HTR-8/SVneo (cell line): ENCODE data around the gene MYO5B.
"Not testable (repeated sequence)": the region's sequence is repeated elsewhere in the genome, so short reads cannot be mapped to it uniquely, and the experiment has no call there.

Experiments
- DNase-seq: peaks from one replicate; pipeline ENCODE4 v3.0.0; 2011; ENCODE audit warnings: low spot score, mixed read lengths; ENCODE audit not compliant: insufficient read length
- FAIRE-seq: peaks from 2 replicates; lab custom pipeline; 2011; peaks lifted over from hg19 to GRCh38; lab: Jason Lieb, UNC

The MYO5B gene

DNA sequence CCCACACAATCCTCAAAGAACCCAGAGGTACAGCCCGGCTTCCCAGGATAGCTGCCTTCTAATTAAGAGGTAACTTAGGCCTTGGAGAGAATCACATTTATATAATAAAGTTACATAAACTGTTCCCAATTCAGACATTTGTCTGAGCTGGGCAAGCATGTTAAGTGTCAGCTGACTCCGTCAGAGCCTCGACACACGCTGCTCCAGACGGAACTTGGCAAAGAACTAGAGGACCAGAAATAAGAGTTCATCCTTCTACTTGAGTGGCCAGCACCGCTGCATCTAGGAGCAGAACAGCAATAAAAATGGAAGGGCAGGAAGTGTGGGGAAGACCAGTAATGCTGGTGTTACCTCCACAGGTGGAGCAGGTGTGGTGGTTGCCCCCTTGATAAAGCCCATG is 80.5 kb downstream of the MYO5B start:
- DNase-seq = no peak
- FAIRE-seq = no peak

DNA sequence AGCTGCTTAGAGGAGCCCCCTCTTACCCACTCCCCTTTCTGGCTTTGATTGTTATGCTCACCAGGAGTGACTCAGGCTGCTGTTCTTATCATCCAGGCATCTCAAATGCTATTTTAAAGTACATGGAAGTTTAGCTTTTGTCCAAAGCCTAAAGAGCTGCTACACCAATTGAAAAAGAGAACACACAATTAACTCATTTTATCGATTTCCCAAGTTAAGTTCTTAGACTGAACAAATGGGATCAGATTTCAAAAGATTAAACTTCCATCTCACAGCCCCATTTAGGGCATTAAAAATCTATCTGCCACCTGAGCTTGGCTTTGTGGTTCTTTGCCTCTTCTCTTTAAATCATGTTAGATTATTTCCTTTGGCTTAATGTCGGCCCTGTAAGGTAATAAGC is 81.2 kb downstream of the MYO5B start:
- FAIRE-seq (no peak), DNase-seq (no peak)

DNA sequence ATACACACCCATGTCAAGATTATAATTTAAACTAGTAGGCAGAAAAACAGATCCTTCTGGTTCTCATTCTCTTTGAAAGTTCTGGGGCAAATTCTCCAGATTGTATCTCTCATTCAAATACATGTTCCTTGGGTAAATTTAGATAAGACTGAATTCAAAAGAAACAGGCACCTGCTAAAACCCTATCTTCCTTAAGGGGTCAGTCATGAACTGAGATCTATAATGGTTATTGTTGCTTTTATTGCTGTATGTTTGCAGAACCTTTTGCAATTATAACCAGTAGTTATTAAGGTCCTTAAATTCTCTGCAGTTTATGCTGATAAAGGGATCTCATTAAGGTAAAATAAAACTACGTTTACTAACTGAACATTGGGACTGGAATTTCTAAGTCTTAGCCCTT is 83.5 kb downstream of the MYO5B start:
- no peak for DNase-seq
- no peak for FAIRE-seq

DNA sequence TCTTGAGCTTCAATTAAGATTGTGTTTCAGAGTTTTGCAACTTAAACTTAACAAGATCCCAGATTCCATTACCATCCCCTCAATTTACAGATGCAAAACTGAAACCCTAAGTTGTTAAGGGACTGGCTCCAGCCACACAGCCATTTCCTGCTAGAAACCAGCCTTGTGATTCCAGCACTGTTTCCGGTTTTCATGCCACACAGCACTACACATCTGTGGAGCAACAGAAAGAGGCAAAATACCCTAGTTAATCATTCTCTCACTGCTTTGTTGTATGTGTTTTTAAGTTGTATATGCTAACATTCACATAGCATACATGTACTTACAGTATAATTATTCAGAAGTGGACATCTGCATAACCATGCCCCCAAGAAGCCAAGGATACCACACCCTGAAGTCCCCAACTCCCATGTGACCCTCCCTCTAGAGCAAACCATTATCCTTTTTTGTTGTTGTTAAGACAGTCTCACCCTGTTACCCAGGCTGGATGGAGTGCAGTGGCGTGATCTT is 87.4 kb downstream of the MYO5B start:
- no peak for DNase-seq
- FAIRE-seq = no peak

DNA sequence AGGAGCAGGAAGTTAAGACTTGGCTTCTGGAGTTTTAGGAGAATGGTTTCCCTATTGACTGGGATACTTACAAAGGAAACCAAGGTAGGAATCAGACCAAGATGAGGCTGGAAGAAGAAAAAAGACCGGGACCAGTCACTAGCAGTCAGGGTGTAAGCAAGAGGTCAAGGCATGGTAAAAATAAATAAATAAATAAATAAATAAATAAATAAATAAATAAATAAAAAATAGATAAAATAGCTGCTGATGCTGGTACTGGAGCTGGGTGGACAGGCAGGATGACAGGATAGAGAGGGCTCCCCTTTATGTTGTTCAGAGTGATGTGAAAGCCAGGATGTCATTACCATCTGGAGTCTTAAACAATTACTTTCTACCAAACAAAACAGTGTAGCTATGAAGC is 89.9 kb downstream of the MYO5B start:
- FAIRE-seq = no peak

DNA sequence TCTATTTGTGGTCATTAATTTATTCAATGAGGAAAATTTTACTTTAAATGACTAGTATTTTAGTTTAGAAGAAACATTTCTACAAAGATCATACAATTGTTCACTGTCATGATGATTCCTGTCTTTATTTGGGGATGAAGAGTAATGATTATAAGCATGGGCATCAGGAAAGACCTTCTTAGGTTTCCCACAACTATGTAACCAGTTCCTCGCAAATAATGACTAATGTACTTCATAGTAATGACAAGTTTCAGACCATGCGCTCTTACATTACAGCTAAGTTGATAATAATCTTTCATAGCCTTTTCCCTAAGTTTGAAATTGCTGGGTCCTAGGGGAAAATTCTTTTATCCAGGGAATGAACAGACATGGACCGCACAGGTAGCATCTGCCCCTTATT is 90.5 kb downstream of the MYO5B start:
- FAIRE-seq = no peak

More for the DNA sequence above, 89.9 kb downstream of the MYO5B start:
- DNase-seq = no peak

DNA sequence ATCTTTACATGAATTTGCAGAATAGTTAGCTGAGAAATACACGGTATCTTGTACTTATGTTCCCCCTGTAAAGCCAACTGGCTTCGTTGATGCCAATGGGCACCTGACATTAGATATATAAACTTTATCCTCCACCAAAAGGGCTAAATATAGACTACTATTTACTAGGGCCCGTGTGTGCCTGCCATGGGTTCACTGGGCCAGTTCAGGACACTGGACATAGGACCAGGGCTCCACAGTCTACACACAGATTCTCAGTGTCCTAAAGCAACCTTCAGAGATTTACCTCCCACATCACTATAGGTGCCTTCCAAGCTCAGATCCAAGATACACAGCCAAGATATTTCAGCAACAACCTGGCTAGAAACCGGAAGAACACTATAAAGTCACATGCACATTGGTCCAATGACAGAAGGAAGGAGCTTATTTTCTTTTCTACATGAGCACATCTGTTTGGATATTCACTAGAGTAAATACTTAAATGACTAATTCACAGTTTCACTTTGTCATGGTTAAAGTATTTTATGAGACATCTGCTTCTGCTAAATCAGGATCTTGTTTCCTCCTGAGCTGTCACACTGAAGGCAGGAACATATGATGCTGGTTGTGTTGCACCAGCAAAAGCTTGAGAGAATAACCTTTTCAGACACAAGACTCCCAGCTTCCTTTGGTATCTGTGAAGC is 95.1 kb downstream of the MYO5B start:
- FAIRE-seq = no peak

More for the DNA sequence above, 90.5 kb downstream of the MYO5B start:
- no peak for DNase-seq

DNA sequence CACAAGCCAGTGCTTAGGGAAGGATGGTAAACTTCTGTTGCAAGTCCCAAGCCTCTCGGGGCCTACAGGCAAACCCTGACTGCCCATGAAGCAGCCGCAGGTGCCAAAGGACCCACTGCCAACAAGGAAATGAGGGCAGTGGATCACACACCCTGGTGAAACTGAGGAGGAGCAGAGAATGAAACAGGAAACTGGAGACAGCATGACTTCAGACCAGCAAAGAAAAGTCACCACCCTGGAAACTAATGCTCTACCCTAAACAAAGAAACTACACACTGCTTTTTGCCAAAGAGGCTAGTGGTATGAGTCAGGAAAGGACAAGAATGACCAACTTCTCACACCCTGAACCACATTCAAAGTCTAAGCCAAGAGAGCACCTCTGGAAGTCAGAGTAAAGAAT is 97.2 kb downstream of the MYO5B start:
- FAIRE-seq (no peak), DNase-seq (no peak)

More for the DNA sequence above, 95.1 kb downstream of the MYO5B start:
- DNase-seq = no peak

DNA sequence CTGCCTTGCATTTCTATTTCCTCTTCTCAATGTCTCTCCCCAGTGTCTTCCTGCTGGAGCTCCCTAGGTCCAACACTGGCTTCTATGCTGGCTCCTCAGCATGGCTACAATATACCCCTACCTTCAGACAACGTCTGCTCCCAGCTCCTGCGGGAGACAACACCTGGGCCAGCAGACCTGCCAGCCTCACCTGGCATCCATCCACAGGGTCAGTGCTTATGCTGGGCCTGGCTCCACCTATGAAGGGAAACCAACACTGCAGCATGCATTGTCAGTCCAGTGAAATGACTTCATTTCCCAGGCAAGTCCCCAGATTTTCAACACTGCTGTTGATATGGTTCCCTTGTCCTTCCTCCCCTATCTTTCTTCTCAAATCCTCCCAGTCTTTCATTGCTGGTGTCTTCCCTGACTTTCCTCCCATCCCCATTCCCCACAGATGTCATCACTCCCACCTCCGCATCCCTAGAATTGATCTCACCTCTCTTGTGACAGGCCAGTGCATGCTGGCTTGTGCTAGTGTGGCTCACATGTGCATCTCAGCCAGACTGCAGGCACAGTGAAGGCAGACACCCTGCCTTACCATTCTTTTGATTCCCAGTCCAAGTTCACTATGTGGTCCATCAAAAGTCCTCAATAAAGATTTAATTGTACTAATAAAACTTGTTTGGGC is 98.0 kb downstream of the MYO5B start:
- DNase-seq (no peak), FAIRE-seq (no peak)

DNA sequence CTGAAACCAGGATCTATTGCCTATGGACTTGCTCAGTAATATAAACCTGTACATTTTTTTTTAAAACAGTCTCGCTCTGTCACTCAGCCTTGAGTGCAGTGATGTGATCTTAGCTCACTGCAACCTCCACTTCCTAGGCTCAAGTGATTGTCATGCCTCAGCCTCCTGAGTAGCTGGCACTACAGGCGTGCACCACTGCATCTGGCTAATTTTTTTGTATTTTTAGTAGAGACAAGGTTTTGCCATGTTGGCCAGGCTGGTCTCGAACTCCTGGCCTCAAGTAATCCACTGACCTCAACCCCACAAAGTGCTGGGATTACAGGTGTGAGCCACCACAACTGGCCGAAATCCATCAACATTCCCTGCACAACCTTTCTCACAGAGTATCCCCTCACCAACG is 100.2 kb downstream of the MYO5B start:
- FAIRE-seq = not testable (repeated sequence)

DNA sequence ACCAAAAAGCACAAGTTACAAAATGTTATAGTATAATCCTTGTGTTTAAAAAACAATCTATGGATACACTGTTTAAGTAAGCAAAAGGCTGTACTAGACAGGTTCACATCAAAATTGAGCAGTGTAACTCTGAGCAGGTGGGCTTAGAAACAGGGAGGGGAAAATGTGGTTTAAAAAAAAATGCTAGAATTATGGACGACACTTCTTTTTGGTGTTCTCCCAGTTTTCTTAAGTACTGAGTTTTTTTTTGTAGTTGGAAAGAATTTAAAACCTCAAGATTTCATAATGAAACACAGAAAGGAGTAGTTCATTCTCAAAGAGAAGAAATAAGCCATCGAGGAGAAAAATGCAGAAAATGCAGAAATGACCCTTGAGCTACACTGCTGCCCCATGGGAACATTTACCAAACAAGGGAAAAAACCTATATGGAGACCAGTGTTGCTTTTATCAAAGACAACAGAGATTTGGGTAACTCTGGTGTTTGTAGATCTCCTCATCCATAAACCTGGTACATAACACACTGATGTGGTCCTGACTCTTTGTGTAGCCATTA is 100.7 kb downstream of the MYO5B start:
- FAIRE-seq = no peak
- no peak for DNase-seq

More for the DNA sequence above, 100.2 kb downstream of the MYO5B start:
- DNase-seq = not testable (repeated sequence)

DNA sequence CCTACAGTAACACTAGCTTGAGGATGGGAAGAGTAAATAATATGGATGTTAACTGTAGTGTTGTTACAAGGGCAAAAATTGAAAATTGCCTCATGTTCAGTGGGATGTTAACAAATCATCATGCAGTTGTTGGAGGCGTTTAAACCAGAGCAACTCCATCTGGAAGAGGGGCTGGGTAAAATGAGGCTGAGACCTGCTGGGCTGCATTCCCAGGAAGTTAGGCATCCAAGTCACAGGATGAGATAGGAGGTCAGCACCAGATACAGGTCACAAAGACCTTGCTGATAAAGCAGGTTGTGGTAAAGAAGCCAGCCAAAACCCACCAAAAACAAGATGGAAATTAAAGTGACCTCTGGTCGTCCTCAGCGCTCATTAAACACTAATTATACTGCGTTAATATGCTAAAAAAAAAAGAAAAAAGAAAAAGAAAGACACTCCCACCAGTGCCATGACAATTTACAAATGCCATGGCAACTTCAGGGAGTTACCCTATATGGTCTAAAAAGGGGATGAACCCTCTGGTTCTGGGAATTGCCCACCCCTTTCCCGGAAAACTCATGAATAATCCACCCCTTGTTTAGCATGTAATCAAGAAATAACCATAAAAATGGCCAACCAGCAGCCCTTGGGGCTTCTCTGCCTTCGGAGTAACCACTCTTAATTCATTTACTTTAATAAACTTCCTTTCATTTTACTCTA is 101.4 kb downstream of the MYO5B start:
- FAIRE-seq (no peak), DNase-seq (no peak)

DNA sequence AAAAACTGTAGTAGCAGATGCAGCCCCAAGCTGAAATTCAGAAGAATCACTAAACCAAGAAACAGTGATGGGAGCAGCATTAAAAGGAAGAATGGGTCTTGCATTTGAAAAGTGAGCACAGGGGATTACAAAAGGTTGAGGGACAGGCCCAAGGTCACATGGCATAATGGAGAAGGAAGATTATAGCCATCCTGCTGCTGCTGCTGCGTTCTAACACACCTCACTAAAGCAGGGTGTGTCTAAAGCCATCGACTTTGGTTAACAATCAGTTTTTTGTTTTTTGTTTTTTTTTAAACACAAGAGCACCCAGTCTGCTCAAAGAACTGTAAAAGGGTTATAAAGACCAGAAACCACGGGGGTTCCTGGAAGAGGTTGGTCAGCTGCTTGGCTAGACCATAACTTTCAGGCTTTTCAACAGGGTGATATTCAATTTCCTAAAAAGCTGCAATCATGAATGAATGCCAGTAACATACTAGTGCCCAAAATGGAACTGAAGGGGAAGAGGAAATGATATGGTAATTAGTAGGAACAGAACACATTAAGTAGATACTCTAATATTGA is 102.6 kb downstream of the MYO5B start:
- DNase-seq (no peak), FAIRE-seq (no peak)

DNA sequence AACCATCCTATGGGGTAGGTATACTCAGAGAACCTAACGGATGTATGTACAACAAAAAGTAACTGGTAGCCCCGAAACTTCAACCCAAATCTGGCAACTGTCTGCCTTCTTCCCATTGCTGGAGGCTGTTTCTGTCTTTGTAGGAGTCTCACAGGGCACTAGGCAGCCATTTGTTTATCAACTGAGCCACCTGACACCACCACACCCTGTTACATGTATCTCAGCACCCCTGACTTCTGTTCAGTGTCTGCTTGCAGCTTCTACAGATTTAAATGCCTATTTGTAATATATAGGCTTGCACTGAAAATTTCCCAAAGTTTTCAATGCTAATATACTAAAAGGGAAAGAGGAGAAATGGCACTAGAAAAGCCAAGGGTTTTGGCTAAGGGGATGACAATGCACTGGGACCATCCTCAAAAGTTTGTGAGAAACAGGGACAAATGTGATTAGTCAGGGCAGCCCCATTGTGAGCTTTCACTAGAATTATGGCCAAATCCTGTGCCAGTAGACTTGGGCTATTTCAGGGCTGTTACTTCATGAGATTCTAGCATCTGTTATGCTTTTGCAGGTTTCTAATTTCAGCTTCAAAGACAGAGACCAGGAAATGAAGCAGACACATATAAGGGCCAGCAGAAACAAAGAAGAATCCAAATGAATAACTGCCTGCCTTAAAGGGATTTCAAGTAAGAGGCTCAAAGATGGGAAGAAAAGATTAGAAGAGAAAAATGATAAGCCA is 103.3 kb downstream of the MYO5B start:
- DNase-seq = no peak
- FAIRE-seq = no peak

DNA sequence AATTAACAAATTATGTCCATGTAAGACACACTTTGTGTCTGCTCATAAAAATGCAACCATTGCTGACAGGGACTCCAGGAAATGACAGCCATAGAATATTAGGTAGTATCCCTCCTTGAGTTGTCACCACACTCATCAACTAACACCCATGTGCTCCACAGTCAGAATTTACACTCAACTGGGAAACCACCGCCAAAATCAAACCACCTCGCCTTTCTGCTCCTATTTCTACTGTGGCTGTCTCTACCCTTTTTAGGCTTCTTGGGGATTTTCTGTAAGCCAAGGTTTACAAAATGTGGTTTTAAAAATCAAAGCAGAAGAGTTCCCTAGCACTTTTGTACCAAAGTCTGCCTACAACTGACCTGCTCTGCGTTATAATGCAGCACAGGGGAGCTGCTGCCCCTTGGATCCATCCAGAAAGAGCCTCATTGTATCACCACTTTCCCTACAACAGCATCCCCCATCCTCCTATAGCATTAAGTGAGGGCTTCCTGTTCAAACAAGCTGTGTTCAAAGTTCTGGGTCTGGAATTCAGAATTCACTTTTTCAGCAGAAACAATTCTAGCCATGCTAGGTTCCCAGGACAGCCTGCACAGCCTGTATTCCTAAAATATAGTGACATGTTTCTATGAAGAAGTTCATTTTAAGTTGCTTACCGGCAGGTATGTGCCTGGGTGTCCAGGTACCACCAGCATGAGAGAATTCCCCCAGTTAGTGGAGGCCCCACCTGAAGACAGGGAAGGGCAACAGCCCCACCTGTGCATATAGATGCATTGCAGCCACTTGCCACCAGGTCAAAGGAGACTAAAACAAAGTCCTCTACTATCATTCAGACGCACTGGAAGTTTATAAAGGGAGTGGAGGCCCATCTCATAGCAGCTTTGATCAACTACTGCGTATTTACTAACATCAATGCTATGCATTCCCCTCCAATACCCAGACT is 104.3 kb downstream of the MYO5B start:
- no peak for FAIRE-seq

DNA sequence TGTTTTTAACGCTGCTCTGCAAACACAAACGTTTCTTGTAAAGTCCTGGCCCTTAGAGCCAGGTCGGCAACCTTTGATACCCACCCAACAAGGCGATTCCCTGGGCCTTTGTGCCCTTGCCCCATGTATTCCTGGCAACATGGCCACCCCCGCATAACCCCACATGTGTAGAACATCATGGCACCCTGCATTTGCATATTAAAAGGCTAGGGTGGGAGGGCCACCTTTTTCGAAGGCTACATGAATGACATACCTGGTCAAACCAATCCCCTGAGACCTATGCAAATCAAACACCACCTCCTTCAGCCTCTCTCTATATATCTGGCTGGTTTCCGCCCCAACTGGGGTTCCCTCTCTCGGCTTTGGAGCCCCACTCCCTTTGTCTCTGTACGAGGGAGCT is 105.2 kb downstream of the MYO5B start:
- no peak for DNase-seq
- no peak for FAIRE-seq

More for the DNA sequence above, 104.3 kb downstream of the MYO5B start:
- no peak for DNase-seq

DNA sequence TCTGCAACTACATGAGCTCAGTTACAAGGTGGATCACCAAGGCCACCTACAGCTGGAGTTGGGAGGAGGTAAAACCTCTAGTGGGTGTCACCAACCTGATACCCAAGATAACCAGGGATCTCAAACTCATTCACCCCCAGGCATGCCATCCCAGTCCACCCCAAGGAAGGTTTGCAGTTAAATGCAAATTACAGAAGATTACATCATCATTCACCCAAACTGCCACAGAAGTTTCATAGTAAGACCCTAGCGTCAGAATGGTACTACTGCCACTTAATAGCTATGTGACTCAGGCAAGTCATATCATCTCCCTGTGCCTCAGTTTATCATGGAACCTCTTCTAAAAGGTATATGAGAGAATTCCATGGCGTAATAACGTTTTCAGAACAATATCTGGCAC is 111.2 kb downstream of the MYO5B start:
- DNase-seq = no peak
- no peak for FAIRE-seq

DNA sequence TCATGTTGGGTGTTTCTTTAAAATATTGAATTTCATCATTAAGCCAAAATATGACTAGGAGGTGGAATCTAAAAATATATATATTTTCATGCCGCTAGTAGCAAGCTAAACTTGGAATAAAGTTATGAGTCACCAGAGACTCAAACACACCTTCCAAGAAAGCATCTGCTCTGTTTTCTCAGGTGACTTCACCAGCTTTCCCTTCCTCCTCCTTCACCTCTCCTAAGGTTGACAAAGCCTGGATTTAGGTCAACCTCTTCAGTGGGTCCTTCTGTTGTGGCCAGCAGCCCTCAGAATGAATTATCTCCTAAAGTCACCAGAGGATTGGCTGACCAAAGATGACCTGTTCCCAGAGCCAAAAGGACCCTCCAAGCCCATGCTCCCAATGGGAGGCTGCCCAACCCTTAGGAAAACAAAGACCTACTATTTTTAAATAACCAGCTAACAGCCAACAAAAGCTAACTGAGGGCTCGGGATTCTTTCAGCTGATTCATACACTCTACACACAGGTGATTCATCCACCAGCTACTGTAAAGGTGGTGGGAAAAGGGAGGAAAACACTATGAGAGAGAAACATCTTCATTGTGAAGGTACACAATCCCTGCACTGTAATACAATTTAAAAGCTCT is 113.9 kb downstream of the MYO5B start:
- no peak for DNase-seq
- FAIRE-seq = no peak
